HG02623 (cell line): ENCODE measurements around the gene PRDX5.

ENCODE experiments used
- ATAC-seq: cut with Tn5 transposase; IDR thresholded peaks from one replicate; pipeline ENCODE4 v1.9.1; 2021; ENCODE audit warnings: moderate library complexity; ENCODE audit not compliant: unreplicated experiment

The PRDX5 gene

GRCh38 chr11:64317961-64318765, at the start of gene PRDX5:
Gene PRDX5 (plus strand): TSS chr11:64318121. CDS start chr11:64318216, 95 bp downstream.
- ATAC-seq, result peak; percentile 60

DNA sequence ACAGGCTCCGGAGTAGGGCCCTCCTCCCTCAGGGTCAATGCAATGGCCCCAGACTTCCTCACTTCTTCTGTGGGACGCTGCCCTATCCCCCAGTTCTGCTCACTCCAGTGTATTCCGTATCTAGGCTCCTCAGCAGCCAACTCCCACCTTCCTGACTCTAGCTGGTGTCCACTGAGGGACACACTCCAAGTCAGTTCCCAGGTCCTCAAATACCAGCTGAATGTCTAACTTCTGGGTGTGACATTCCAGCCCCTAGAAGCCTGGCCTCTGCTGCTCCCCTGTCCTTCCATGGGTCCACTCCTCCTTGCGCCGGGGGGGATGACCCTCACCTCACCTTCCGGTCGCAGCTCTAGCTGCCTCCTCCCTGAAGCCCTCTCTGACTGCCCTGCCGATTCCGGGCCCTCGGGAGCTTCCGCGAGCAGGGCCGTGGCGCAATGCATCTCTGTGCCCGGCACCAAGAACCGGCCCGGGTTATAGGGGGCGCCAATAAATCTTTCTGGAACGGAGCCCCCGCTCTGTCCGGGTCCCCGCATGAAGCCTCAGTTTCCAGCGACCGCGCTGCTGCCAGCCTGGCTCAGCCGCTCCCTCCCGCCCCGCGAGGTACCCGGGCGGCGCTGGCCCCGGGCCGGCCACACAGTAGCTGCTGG, 48.9 kb upstream of the PRDX5 start:
- ATAC-seq, result peak; percentile 3

DNA sequence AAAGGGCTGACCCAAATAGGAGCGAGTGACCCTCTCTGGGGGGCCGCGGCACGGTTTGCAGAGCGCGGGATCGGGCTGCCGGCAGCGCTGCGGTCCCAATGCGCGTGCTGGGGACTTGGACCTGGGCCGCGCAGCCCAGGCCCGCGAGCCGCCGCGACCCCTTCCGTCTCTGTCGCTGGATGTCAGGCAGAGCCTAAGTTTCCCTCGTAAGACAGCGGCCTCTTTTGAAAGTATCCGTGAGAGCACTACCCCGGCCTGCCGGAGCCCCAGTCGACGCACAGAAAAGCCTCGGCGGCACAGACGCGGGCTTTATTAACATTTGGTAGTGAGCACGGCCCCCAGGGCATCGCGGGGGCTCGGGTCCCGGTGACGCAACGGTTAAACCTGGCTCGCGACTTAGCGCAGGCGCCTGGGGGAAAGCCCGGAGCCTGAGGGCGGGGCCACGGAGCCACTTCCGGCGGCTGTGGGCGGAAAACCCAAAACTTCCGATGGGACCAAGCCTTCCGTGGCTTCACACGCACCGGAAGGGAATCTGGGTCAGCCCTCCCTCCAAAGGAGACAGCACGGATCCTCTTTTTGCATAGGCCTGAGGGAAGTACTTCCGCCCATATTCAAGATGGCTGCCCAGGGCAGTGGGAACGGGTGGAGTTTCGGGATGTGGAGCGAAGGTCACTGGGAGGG, 48.2 kb upstream of the PRDX5 start:
- peak; percentile 63 for ATAC-seq

GRCh38 chr11:64275031-64275800, 42.7 kb upstream of the PRDX5 start:
- ATAC-seq, result no peak

GRCh38 chr11:64275841-64276240, 42.1 kb upstream of the PRDX5 start:
- no peak for ATAC-seq

- ATAC-seq, result no peak
Measured at GRCh38 chr11:64276653-64277431, 41.1 kb upstream of the PRDX5 start.

GRCh38 chr11:64278576-64279190, 39.2 kb upstream of the PRDX5 start:
- ATAC-seq, result no peak

DNA sequence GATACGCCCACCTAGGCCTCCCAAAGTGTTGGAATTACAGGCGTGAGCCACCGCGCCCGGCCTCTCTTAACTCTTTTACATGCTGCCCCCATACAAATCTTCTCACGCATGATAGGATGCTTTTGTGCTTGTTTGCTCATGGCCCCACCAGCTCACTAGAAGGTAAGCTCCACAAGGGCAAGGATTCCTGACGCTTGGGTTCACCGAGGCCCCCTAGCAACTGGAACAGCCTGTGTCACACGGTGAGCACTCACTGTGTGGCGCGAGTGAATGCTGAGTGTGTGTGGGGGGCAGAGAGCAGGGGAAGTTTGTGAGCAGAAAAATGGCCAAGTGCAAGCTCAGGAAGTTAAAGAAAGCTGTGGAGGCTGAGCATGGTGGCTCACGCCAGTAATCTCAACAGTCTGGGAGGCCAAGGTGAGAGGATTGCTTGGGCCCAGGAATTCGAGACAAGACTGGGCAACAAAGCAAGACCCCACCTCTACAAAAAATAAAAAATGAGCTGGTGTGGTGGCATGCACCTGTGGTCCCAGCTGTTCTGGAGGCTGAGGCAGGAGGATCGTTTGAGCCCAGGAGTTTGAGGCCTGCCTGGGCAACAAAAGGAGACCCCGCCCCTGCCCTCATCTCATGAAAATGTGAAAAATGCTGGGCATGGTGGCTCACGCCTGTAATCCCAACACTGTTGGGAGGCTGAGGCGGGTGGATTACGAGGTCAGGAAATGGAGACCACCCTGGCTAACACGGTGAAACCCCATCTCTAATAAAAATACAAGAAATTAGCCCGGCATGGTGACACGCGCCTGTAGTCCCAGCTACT, 35.8 kb upstream of the PRDX5 start:
- no peak for ATAC-seq

DNA sequence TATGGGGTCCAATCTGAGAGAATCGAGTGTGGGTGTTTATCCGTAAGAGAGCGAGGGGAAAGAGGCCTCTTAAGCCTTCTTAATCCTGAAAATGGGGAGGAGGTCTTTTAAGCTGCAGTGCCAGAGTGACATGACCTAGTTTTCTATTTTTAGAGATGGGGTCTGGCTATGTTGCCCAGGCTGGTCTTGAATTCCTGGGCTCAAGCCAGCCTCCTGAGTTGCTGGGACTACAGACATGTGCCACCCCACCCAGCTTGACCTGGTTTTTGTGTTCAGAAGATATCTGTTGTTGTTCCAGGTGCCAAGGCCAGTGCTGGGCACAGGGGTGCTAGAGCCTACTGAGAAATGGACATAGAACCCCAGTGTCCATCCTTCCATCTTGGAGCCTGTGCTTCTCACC, 34.8 kb upstream of the PRDX5 start:
- ATAC-seq, result no peak

GRCh38 chr11:64284048-64284961, 33.6 kb upstream of the PRDX5 start, which contains the start of gene BAD:
Gene BAD (minus strand): TSS chr11:64284665. CDS start chr11:64284368, 297 bp downstream.
- ATAC-seq, result peak; percentile 54

DNA sequence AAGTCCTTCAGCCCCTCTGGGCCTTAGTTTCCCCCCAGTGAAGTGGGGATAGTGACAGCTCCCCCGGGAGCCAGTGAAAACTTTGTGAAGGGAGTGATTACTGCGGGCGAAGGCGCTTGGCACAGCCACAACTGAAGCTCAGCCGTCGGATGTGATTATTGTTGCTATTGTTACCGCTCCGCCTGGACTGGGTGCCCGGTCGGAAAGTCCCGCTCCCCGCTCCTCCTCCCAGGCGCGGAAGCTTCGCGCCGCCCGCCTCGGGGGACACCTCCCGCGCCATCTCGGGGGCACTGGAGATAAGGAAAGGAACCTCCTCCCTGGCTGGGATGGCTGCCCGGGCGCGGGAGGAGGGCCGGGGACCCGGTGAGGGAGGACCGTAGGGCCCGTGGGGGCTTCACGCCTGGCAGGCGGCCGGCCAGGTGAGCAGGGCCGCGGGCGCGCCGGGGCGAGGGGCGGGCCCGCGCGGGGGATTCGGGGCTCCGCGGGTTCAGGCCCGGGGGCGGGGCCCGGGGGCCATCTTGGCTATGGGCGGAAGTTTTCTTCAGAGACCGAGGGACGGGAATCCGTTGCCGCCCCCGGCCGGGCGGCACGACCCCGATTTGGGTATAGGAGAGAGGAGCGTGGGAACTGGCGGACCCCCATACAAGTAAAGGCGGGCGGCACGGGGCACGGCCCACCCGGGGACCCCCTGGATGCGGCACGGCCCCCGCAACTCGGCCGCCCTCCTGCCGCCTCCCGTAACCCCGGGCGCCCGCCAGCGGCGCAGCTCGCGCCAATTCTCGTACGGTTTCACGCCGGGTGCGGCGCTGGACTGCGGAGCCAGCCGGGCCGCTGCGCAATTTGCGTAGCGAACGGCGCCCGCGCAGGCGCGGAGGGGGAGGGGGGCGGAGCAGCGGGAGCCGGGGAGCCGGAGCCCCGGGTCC, 32.7 kb upstream of the PRDX5 start, which contains the start of gene GPR137:
TSS of gene GPR137 (plus strand) at position 887 of the 923 bp plus-strand sequence. CDS start 677 bp downstream, outside the sequence.
- peak; percentile 50 for ATAC-seq

GRCh38 chr11:64285885-64286800, 31.8 kb upstream of the PRDX5 start:
- no peak for ATAC-seq

GRCh38 chr11:64286801-64287159, 31.1 kb upstream of the PRDX5 start:
- ATAC-seq, result no peak

- ATAC-seq, result no peak
Measured at GRCh38 chr11:64287676-64288352, 30.1 kb upstream of the PRDX5 start.

- ATAC-seq, result no peak
Measured at GRCh38 chr11:64288353-64288750, 29.6 kb upstream of the PRDX5 start.
